ENCODE measurements around the gene MEA1. TPM values are rescaled to one million over a fixed set of nuclear protein-coding genes. Genes with fewer than 3 reads are reported as not detected.
A peak's percentile ranks its signal among the peaks of the same experiment; 100 is the strongest.

The MEA1 gene
- total and polyA plus RNA-seq, 10 of the 15 experiments (the other 5 are each of a cell fraction or from before 2014, with no cell fraction given), result 59.1 to 148 (median 96.4) TPM

GRCh38 chr6:42978839-42979522, 34.8 kb downstream of the MEA1 start, which contains the start of gene PEX6 (continued):
- TF ChIP-seq TBL1XR1 (IDR thresholded peaks at IDR 0.05; ENCODE audit: low read depth, low read length), result no peak
- TF ChIP-seq PAX5 (IDR thresholded peaks at IDR 0.05; ENCODE audit: borderline replicate concordance, low read depth, low read length), result peak; percentile 78
- TF ChIP-seq POLR2AphosphoS5 (IDR thresholded peaks at IDR 0.05; ENCODE audit: low read length), result peak; percentile 95
- peak; percentile 20; the same call in 1 of the 2 replicates for TF ChIP-seq TCF12 (IDR thresholded peaks at IDR 0.05; ENCODE audit: low read depth, low read length)
- peak; percentile 71 for TF ChIP-seq ELK1 (IDR thresholded peaks at IDR 0.05; ENCODE audit: low read depth, low read length)
- TF ChIP-seq ETV6 (conservative IDR thresholded peaks at IDR 0.05 in 1 of 2, IDR thresholded peaks at IDR 0.05 in 1 of 2; ENCODE audit: borderline replicate concordance in 1 of 2, low read depth in 1 of 2), result peak in 1 of 2 experiments; percentile 82; a peak in 2 of 4 replicates
- TF ChIP-seq YBX1 (IDR thresholded peaks at IDR 0.05), result no peak
- peak; percentile 50; the same call in 1 of the 2 replicates for TF ChIP-seq HCFC1 (IDR thresholded peaks at IDR 0.05; ENCODE audit: low read length)
- TF ChIP-seq MLLT1 (IDR thresholded peaks at IDR 0.05), result peak; percentile 72
- TF ChIP-seq PML (IDR thresholded peaks at IDR 0.05; ENCODE audit: low read length), result peak; percentile 95
- no peak for TF ChIP-seq NFYA (IDR thresholded peaks at IDR 0.05; ENCODE audit: borderline replicate concordance, low read depth, low read length)
- TF ChIP-seq, protein P1, sequence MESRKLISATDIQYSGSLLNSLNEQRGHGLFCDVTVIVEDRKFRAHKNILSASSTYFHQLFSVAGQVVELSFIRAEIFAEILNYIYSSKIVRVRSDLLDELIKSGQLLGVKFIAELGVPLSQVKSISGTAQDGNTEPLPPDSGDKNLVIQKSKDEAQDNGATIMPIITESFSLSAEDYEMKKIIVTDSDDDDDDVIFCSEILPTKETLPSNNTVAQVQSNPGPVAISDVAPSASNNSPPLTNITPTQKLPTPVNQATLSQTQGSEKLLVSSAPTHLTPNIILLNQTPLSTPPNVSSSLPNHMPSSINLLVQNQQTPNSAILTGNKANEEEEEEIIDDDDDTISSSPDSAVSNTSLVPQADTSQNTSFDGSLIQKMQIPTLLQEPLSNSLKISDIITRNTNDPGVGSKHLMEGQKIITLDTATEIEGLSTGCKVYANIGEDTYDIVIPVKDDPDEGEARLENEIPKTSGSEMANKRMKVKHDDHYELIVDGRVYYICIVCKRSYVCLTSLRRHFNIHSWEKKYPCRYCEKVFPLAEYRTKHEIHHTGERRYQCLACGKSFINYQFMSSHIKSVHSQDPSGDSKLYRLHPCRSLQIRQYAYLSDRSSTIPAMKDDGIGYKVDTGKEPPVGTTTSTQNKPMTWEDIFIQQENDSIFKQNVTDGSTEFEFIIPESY (IDR thresholded peaks at IDR 0.05), result no peak
- TF ChIP-seq HDAC6 (IDR thresholded peaks at IDR 0.05; ENCODE audit: unreplicated experiment), result no peak
- TF ChIP-seq, protein P2, sequence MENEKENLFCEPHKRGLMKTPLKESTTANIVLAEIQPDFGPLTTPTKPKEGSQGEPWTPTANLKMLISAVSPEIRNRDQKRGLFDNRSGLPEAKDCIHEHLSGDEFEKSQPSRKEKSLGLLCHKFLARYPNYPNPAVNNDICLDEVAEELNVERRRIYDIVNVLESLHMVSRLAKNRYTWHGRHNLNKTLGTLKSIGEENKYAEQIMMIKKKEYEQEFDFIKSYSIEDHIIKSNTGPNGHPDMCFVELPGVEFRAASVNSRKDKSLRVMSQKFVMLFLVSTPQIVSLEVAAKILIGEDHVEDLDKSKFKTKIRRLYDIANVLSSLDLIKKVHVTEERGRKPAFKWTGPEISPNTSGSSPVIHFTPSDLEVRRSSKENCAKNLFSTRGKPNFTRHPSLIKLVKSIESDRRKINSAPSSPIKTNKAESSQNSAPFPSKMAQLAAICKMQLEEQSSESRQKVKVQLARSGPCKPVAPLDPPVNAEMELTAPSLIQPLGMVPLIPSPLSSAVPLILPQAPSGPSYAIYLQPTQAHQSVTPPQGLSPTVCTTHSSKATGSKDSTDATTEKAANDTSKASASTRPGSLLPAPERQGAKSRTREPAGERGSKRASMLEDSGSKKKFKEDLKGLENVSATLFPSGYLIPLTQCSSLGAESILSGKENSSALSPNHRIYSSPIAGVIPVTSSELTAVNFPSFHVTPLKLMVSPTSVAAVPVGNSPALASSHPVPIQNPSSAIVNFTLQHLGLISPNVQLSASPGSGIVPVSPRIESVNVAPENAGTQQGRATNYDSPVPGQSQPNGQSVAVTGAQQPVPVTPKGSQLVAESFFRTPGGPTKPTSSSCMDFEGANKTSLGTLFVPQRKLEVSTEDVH (IDR thresholded peaks at IDR 0.05; ENCODE audit: low read depth, partially characterized antibody), result peak; percentile 30
- TF ChIP-seq ZNF687 (IDR thresholded peaks at IDR 0.05), result peak; percentile 82
- peak; percentile 87 for TF ChIP-seq TAF1 (IDR thresholded peaks at IDR 0.05; ENCODE audit: borderline replicate concordance, low read depth, low read length)
- peak; percentile 94 for TF ChIP-seq POLR2A (IDR thresholded peaks at IDR 0.05; ENCODE audit: low read depth, low read length)
- no peak for TF ChIP-seq SUZ12 (IDR thresholded peaks at IDR 0.05; ENCODE audit: unreplicated experiment)
- no peak for TF ChIP-seq NFXL1 (IDR thresholded peaks at IDR 0.05; ENCODE audit: borderline replicate concordance)
